ENCODE data around the gene CLASP2. TPM values are rescaled to one million over a fixed set of nuclear protein-coding genes. Genes with fewer than 3 reads are reported as not detected.
"Not testable (repeated sequence)": the region's sequence is repeated elsewhere in the genome, so short reads cannot be mapped to it uniquely, and the experiment has no call there.

The CLASP2 gene
- total and polyA plus RNA-seq, 5 donors from 2014 or later, result 7.9 to 65.9 (median 13.3) TPM

DNA sequence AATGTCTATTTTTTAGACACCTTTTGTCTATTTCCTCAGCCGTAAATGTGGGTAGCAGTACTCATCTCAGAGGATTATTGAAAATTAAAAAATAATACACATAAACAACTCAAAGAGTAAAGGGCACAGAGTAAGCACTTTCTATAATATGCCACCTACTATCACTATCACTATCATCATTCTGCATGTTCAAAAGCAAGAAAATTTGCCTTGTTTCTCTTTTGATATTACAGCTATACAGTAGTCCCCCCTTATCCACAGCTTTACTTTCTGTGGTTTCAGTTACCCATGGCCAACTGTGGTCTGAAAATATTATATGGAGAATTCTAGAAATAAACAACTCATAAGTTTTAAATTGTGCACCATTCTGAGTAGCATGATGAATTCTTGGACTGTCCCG, 27.7 kb downstream of the CLASP2 start:
- no peak overlapping the region for H3K4me3 Mint-ChIP-seq
- no peak overlapping the region for H3K27ac Mint-ChIP-seq

GRCh38 chr3:33687406-33688010, 30.5 kb downstream of the CLASP2 start:
- Mint-ChIP-seq H3K27ac (no peak overlapping the region), H3K36me3 (peaks cover 15% of the 10 kb centered on the region)

More for the DNA sequence above, 27.7 kb downstream of the CLASP2 start:
- H3K4me1 ChIP-seq (ENCODE audit: control insufficient read depth, insufficient read depth, low read length, poor library complexity, severe bottlenecking), result no peaks in the 10 kb centered on the region
- H3K36me3 Mint-ChIP-seq, result peaks cover 24% of the 10 kb centered on the region
- peaks cover 9 to 23% (median 19%) of the 10 kb centered on the region in 4 donors for H3K4me1 Mint-ChIP-seq
- H3K4me3 ChIP-seq (ENCODE audit: low read depth, low read length), result no peak overlapping the region
- no peaks in the 10 kb centered on the region for H3K9me3 Mint-ChIP-seq
- DNase-seq, result no peak
- peaks cover 16% of the 10 kb centered on the region for H3K36me3 ChIP-seq (ENCODE audit: control insufficient read depth, insufficient read depth, low read length)
- no peaks in the 10 kb centered on the region for H3K27me3 ChIP-seq (ENCODE audit: control insufficient read depth, insufficient read depth, low read length)
- no peak for ATAC-seq (ENCODE audit: low read depth in 2 of 2)
- no peaks in the 10 kb centered on the region for H3K27me3 Mint-ChIP-seq
- no peak overlapping the region for H3K27ac ChIP-seq (ENCODE audit: insufficient read depth, low read length, poor library complexity, severe bottlenecking)
- no peaks in the 10 kb centered on the region for H3K9me3 ChIP-seq (ENCODE audit: control insufficient read depth in 2 of 2, low read length in 2 of 2)

GRCh38 chr3:33682770-33683169, 35.3 kb downstream of the CLASP2 start:
- H3K4me3 ChIP-seq (ENCODE audit: low read depth, low read length), result no peak overlapping the region
- H3K36me3 Mint-ChIP-seq, result peaks cover 46% of the 10 kb centered on the region
- no peak overlapping the region for H3K27ac Mint-ChIP-seq

More at GRCh38 chr3:33687406-33688010, 30.5 kb downstream of the CLASP2 start:
- Mint-ChIP-seq H3K4me3 (no peak overlapping the region), H3K27me3 (no peaks in the 10 kb centered on the region), H3K9me3 (no peaks in the 10 kb centered on the region), H3K4me1 (peaks cover 0 to 12% (median 3%) of the 10 kb centered on the region in 4 donors)
- Histone ChIP-seq H3K4me3 (ENCODE audit: low read depth, low read length) (no peak overlapping the region), H3K27ac (ENCODE audit: insufficient read depth, low read length, poor library complexity, severe bottlenecking) (no peak overlapping the region), H3K4me1 (ENCODE audit: control insufficient read depth, insufficient read depth, low read length, poor library complexity, severe bottlenecking) (no peaks in the 10 kb centered on the region), H3K27me3 (ENCODE audit: control insufficient read depth, insufficient read depth, low read length) (no peaks in the 10 kb centered on the region), H3K36me3 (ENCODE audit: control insufficient read depth, insufficient read depth, low read length) (peaks cover 24% of the 10 kb centered on the region), H3K9me3 (ENCODE audit: control insufficient read depth in 2 of 2, low read length in 2 of 2) (no peaks in the 10 kb centered on the region)
- no peak for ATAC-seq (ENCODE audit: low read depth in 2 of 2)
- DNase-seq, result no peak

DNA sequence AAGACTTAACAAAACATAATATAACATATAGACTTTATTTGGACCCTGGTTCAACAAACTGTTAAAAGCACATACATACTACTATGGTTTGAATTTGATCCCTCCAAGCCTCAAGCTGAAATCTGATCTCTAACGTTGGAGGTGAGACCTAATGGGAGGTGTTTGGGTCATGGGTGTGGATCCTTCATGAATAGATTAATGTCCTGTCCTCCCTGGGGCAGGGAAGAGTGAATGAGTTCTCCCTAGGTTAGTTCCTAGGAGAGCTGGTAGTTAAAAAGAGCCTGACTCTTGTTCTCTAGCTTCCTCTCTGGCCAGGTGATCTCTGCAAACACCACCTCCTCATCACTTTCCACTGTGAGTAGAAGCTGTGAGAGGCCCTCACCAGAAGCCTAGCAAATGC, 36.4 kb downstream of the CLASP2 start:
- H3K4me1 Mint-ChIP-seq, result no peaks in the 10 kb centered on the region
- Histone ChIP-seq H3K4me1 (ENCODE audit: control insufficient read depth, insufficient read depth, low read length, poor library complexity, severe bottlenecking) (no peaks in the 10 kb centered on the region), H3K27ac (ENCODE audit: insufficient read depth, low read length, poor library complexity, severe bottlenecking) (no peak overlapping the region), H3K36me3 (ENCODE audit: control insufficient read depth, insufficient read depth, low read length) (peaks cover 42% of the 10 kb centered on the region), H3K27me3 (ENCODE audit: control insufficient read depth, insufficient read depth, low read length) (no peaks in the 10 kb centered on the region), H3K9me3 (ENCODE audit: control insufficient read depth in 2 of 2, low read length in 2 of 2) (peaks cover 7 to 12% of the 10 kb centered on the region in 2 experiments), H3K4me3 (ENCODE audit: low read depth, low read length) (no peak overlapping the region)
- H3K27me3 Mint-ChIP-seq, result no peaks in the 10 kb centered on the region
- ATAC-seq (ENCODE audit: low read depth in 2 of 2) (no peak), DNase-seq (no peak)
- H3K27ac Mint-ChIP-seq, result no peak overlapping the region
- H3K9me3 Mint-ChIP-seq, result peaks cover 0 to 10% (median 2%) of the 10 kb centered on the region in 7 donors
- peaks cover 47% of the 10 kb centered on the region for H3K36me3 Mint-ChIP-seq
- no peak overlapping the region for H3K4me3 Mint-ChIP-seq

More at GRCh38 chr3:33682770-33683169, 35.3 kb downstream of the CLASP2 start:
- Histone ChIP-seq H3K36me3 (ENCODE audit: control insufficient read depth, insufficient read depth, low read length) (peaks cover 42% of the 10 kb centered on the region), H3K4me1 (ENCODE audit: control insufficient read depth, insufficient read depth, low read length, poor library complexity, severe bottlenecking) (no peaks in the 10 kb centered on the region), H3K27ac (ENCODE audit: insufficient read depth, low read length, poor library complexity, severe bottlenecking) (no peak overlapping the region), H3K27me3 (ENCODE audit: control insufficient read depth, insufficient read depth, low read length) (no peaks in the 10 kb centered on the region), H3K9me3 (ENCODE audit: control insufficient read depth in 2 of 2, low read length in 2 of 2) (peaks cover 7 to 10% of the 10 kb centered on the region in 2 experiments)
- DNase-seq (no peak), ATAC-seq (ENCODE audit: low read depth in 2 of 2) (no peak)
- peaks cover 0 to 9% (median 2%) of the 10 kb centered on the region in 7 donors for H3K9me3 Mint-ChIP-seq
- H3K4me3 Mint-ChIP-seq, result no peak overlapping the region
- no peaks in the 10 kb centered on the region for H3K4me1 Mint-ChIP-seq
- H3K27me3 Mint-ChIP-seq, result no peaks in the 10 kb centered on the region

DNA sequence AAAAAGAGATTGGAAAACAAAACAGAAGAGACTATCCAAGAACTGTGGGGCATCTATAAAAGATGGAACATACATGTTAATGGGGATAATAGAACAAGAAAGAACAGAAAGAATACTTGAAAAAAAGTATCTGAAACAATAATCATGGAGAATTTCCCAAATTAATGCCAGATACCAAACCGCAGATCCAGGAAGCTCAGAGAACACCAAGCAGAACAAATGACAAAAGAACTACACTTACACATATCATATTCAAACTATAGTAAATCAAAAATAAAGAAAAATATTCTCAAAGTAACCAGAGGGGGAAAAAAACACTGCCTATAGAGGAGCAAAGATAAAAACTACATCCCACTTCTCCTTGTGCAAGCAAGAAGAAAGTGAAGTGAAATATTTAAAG, 40.0 kb downstream of the CLASP2 start:
- Mint-ChIP-seq H3K36me3 (peaks cover 48% of the 10 kb centered on the region), H3K27ac (no peak overlapping the region), H3K4me3 (no peak overlapping the region), H3K4me1 (peaks cover 0 to 4% (median 0%) of the 10 kb centered on the region in 4 donors), H3K9me3 (peaks cover 0 to 10% (median 2%) of the 10 kb centered on the region in 7 donors), H3K27me3 (no peaks in the 10 kb centered on the region)
- Histone ChIP-seq H3K36me3 (ENCODE audit: control insufficient read depth, insufficient read depth, low read length) (peaks cover 26% of the 10 kb centered on the region), H3K4me1 (ENCODE audit: control insufficient read depth, insufficient read depth, low read length, poor library complexity, severe bottlenecking) (no peaks in the 10 kb centered on the region), H3K27me3 (ENCODE audit: control insufficient read depth, insufficient read depth, low read length) (no peaks in the 10 kb centered on the region), H3K27ac (ENCODE audit: insufficient read depth, low read length, poor library complexity, severe bottlenecking) (no peak overlapping the region), H3K4me3 (ENCODE audit: low read depth, low read length) (no peak overlapping the region), H3K9me3 (ENCODE audit: control insufficient read depth in 2 of 2, low read length in 2 of 2) (peaks cover 7 to 12% of the 10 kb centered on the region in 2 experiments)
- ATAC-seq (ENCODE audit: low read depth in 2 of 2) (no peak), DNase-seq (no peak)

GRCh38 chr3:33673436-33673835, 44.6 kb downstream of the CLASP2 start:
- not testable (repeated sequence) for H3K4me3 Mint-ChIP-seq; H3K27me3 Mint-ChIP-seq; H3K4me1 ChIP-seq (ENCODE audit: control insufficient read depth, insufficient read depth, low read length, poor library complexity, severe bottlenecking); ATAC-seq (ENCODE audit: low read depth in 2 of 2); DNase-seq; H3K4me3 ChIP-seq (ENCODE audit: low read depth, low read length); H3K27ac ChIP-seq (ENCODE audit: insufficient read depth, low read length, poor library complexity, severe bottlenecking); H3K4me1 Mint-ChIP-seq; H3K9me3 ChIP-seq (ENCODE audit: control insufficient read depth in 2 of 2, low read length in 2 of 2); H3K27me3 ChIP-seq (ENCODE audit: control insufficient read depth, insufficient read depth, low read length); H3K9me3 Mint-ChIP-seq; H3K27ac Mint-ChIP-seq
- peaks cover 51% of the 10 kb centered on the region for H3K36me3 Mint-ChIP-seq
- peaks cover 15% of the 10 kb centered on the region for H3K36me3 ChIP-seq (ENCODE audit: control insufficient read depth, insufficient read depth, low read length)

DNA sequence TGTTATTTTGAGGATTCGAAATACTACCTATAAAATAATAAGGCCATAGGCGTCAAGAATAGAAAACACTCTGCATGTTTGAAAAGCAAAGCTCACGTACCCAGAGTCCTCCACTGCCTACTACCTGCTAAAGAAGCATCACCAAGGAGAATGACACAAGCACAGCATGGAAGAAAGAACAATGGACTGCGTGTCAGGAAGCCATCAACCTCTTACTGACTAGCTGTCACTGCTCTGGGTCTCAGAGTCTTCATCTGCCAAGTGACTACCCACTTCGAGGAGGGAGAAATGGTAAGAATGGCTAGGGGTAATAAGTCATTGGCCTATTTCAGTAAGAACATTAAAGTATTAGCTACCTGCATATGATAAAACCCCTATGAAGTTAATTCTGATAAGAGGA, 49.4 kb downstream of the CLASP2 start:
- DNase-seq (no peak), ATAC-seq (ENCODE audit: low read depth in 2 of 2) (no peak)
- no peak overlapping the region for H3K27ac ChIP-seq (ENCODE audit: insufficient read depth, low read length, poor library complexity, severe bottlenecking)
- peaks cover 9% of the 10 kb centered on the region for H3K36me3 ChIP-seq (ENCODE audit: control insufficient read depth, insufficient read depth, low read length)
- no peak overlapping the region for H3K4me3 ChIP-seq (ENCODE audit: low read depth, low read length)
- Mint-ChIP-seq H3K27me3 (no peaks in the 10 kb centered on the region), H3K36me3 (peaks cover 54% of the 10 kb centered on the region), H3K9me3 (peaks cover 0 to 2% (median 0%) of the 10 kb centered on the region in 7 donors), H3K4me1 (peaks cover 0 to 15% (median 5%) of the 10 kb centered on the region in 4 donors), H3K4me3 (no peak overlapping the region), H3K27ac (no peak overlapping the region)
- H3K27me3 ChIP-seq (ENCODE audit: control insufficient read depth, insufficient read depth, low read length), result no peaks in the 10 kb centered on the region
- no peaks in the 10 kb centered on the region for H3K9me3 ChIP-seq (ENCODE audit: control insufficient read depth in 2 of 2, low read length in 2 of 2)
- H3K4me1 ChIP-seq (ENCODE audit: control insufficient read depth, insufficient read depth, low read length, poor library complexity, severe bottlenecking), result no peaks in the 10 kb centered on the region

GRCh38 chr3:33665294-33665693, 52.8 kb downstream of the CLASP2 start:
- ATAC-seq (ENCODE audit: low read depth in 2 of 2) (no peak), DNase-seq (no peak)
- Mint-ChIP-seq H3K27ac (no peak overlapping the region), H3K27me3 (no peaks in the 10 kb centered on the region), H3K9me3 (no peaks in the 10 kb centered on the region), H3K36me3 (peaks cover 43% of the 10 kb centered on the region), H3K4me3 (no peak overlapping the region), H3K4me1 (peaks cover 6 to 19% (median 13%) of the 10 kb centered on the region in 4 donors)
- no peaks in the 10 kb centered on the region for H3K9me3 ChIP-seq (ENCODE audit: control insufficient read depth in 2 of 2, low read length in 2 of 2)
- no peak overlapping the region for H3K27ac ChIP-seq (ENCODE audit: insufficient read depth, low read length, poor library complexity, severe bottlenecking)
- no peaks in the 10 kb centered on the region for H3K27me3 ChIP-seq (ENCODE audit: control insufficient read depth, insufficient read depth, low read length)
- H3K4me3 ChIP-seq (ENCODE audit: low read depth, low read length), result no peak overlapping the region
- no peaks in the 10 kb centered on the region for H3K4me1 ChIP-seq (ENCODE audit: control insufficient read depth, insufficient read depth, low read length, poor library complexity, severe bottlenecking)
- peaks cover 7% of the 10 kb centered on the region for H3K36me3 ChIP-seq (ENCODE audit: control insufficient read depth, insufficient read depth, low read length)

Data from CD4-positive, CD25-positive, alpha-beta regulatory T cell (primary cell).